Endometrial microvascular endothelial cells (primary cell): ENCODE measurements around the gene TCERG1L. TPM values are rescaled to one million over a fixed set of nuclear protein-coding genes. Genes with fewer than 3 reads are reported as not detected.
"Not testable (repeated sequence)": the region's sequence is repeated elsewhere in the genome, so short reads cannot be mapped to it uniquely, and the experiment has no call there.

Experiments used
- in situ Hi-C: cut with HindIII; loops from 2 replicates; pipeline ENCODE4 v1.10.0; 2017; ENCODE audit warnings: low sequenced_read_pairs, low pct_unique_long_range_greater_than_20kb; ENCODE audit errors: inconsistent ontology term
- total RNA-seq: library from RNA; depleted of rRNA; stranded (reverse); fragments of >200 nt; gene quantifications from one replicate; pipeline ENCODE4 v1.2.3, GENCODE V29; 2015; ENCODE audit errors: inconsistent ontology term

TCERG1L gene
- total RNA-seq: not detected

GRCh38 chr10:131311661-131312477, at the start of gene TCERG1L:
TCERG1L (minus strand) TSS chr10:131311721; CDS start chr10:131311635, 86 bp downstream.
- in situ Hi-C loops: no loop called here

GRCh38 chr10:131358741-131359442, 47.4 kb upstream of the TCERG1L start:
- in situ Hi-C loops: no loop called here

- in situ Hi-C loops: no loop called here
These were observed 44.9 kb upstream of the TCERG1L start for GRCh38 chr10:131356442-131356841.

GRCh38 chr10:131355881-131356280, 44.4 kb upstream of the TCERG1L start:
- in situ Hi-C loops: no loop called here

GRCh38 chr10:131355056-131355455, 43.5 kb upstream of the TCERG1L start:
- in situ Hi-C loops: no loop called here

GRCh38 chr10:131354380-131354779, 42.9 kb upstream of the TCERG1L start:
- in situ Hi-C loops: no loop called here

- in situ Hi-C loops: no loop called here
These were observed 41.3 kb upstream of the TCERG1L start for GRCh38 chr10:131352765-131353290.

- in situ Hi-C loops: no loop called here
These were observed 39.1 kb upstream of the TCERG1L start for GRCh38 chr10:131350660-131351059.

GRCh38 chr10:131350245-131350644, 38.7 kb upstream of the TCERG1L start:
- in situ Hi-C loops: no loop called here

- in situ Hi-C loops: no loop called here
These were observed 34.9 kb upstream of the TCERG1L start for GRCh38 chr10:131346456-131346855.

- in situ Hi-C loops: no loop called here
These were observed 34.2 kb upstream of the TCERG1L start for GRCh38 chr10:131345691-131346090.

GRCh38 chr10:131344747-131345146, 33.2 kb upstream of the TCERG1L start:
- in situ Hi-C loops: no loop called here

GRCh38 chr10:131337741-131338140, 26.2 kb upstream of the TCERG1L start:
- in situ Hi-C loops: no loop called here

GRCh38 chr10:131332821-131333220, 21.3 kb upstream of the TCERG1L start:
- in situ Hi-C loops: no loop called here

- in situ Hi-C loops: no loop called here
These were observed 12.4 kb upstream of the TCERG1L start for GRCh38 chr10:131323880-131324279.

- in situ Hi-C loops: no loop called here
These were observed 11.5 kb upstream of the TCERG1L start for GRCh38 chr10:131323025-131323424.

- in situ Hi-C loops: not testable (repeated sequence)
These were observed 11.1 kb upstream of the TCERG1L start for GRCh38 chr10:131322575-131322974.

GRCh38 chr10:131320860-131321604, 9.5 kb upstream of the TCERG1L start:
- in situ Hi-C loops: no loop called here

GRCh38 chr10:131318814-131319213, 7.3 kb upstream of the TCERG1L start:
- in situ Hi-C loops: no loop called here
